ENCODE results near the gene GSTT2B. TPM values are rescaled to one million over a fixed set of nuclear protein-coding genes. Genes with fewer than 3 reads are reported as not detected.
"Not testable (repeated sequence)": the region's sequence is repeated elsewhere in the genome, so short reads cannot be mapped to it uniquely, and the experiment has no call there.

The GSTT2B gene, protein sequence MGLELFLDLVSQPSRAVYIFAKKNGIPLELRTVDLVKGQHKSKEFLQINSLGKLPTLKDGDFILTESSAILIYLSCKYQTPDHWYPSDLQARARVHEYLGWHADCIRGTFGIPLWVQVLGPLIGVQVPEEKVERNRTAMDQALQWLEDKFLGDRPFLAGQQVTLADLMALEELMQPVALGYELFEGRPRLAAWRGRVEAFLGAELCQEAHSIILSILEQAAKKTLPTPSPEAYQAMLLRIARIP
- total RNA-seq: not detected

DNA sequence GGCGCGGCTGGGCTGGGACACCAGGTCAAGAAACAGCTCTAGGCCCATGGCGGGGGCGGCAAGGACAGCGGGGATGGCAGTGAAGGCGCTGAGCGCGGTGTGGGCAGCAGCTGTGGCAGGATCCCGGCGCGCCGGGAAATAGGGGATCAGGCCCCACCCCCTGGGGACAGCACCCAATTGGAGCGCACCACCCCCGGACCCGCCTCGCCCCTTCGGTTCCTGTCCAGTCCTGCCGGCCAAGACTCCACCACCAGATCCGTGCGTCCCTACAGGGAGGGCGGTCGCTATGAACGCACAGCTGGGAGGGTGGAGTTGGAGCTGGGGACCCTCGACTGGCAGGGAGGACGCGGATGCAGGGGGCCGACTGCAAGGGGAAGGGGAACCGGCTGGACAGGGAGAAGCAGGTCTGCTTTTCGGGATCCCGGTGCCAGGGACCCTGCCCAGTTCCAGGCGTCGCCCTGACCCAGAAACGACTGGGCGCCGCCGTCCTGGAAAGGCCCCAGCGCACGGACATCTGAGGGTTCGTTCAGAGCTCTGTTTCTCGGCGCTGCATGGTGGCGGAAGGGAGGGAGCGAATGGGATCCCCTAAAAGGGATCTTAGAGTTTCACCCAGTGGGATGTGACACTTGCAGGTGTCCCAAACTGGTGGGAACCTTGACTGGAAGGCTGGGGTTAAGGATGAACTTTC, at the start of gene GSTT2B:
Gene GSTT2B (minus strand): TSS at position 112 of the 688 bp plus-strand sequence. CDS start 64 bp downstream, at position 48.
- intact Hi-C loops (cut with micrococcal nuclease); H3K27ac Mint-ChIP-seq; H3K4me1 Mint-ChIP-seq (ENCODE audit: low read depth); H3K9me3 Mint-ChIP-seq; CTCF ChIA-PET; H3K36me3 Mint-ChIP-seq (ENCODE audit: low read depth); H3K27me3 Mint-ChIP-seq (ENCODE audit: low read depth); DNase-seq; H3K4me3 Mint-ChIP-seq: not testable (repeated sequence)

DNA sequence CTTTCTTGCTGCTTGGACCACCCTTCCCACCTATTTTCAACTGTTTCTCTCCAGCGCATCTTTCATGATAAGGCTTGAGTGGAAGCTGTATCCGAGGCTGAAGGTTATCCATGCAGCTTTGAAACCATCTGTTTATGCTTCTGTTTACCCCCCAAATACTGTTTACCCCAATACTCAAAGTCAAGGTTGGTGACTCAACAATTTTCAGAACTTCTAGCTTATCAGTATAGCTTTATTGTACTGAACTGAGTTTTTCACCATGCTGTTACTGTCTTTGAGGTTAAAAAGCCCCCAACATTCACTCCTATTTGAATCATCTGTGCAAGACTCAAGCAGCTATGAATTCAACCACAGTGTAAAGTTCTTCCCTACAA, 49.0 kb upstream of the GSTT2B start:
- Mint-ChIP-seq H3K9me3 (no peaks in the 10 kb centered on the region), H3K36me3 (ENCODE audit: low read depth) (peaks cover 8% of the 10 kb centered on the region), H3K27ac (no peak overlapping the region), H3K4me3 (peak overlapping the region; percentile 23), H3K27me3 (ENCODE audit: low read depth) (no peaks in the 10 kb centered on the region), H3K4me1 (ENCODE audit: low read depth) (peaks cover 19% of the 10 kb centered on the region)
- intact Hi-C loops (cut with micrococcal nuclease): loop anchor here (2.0 kb wide), 2 partner anchors 425 to 545 kb away; partner anchors contain the start of genes GUCD1 and SNRPD3
- DNase-seq: no peak
- CTCF ChIA-PET: interaction anchor here (0.9 to 1.4 kb wide), 5 partner anchors 28 to 233 kb away, joined by 3 to 9 read pairs (median 4); partner anchors contain the start of gene MIF

DNA sequence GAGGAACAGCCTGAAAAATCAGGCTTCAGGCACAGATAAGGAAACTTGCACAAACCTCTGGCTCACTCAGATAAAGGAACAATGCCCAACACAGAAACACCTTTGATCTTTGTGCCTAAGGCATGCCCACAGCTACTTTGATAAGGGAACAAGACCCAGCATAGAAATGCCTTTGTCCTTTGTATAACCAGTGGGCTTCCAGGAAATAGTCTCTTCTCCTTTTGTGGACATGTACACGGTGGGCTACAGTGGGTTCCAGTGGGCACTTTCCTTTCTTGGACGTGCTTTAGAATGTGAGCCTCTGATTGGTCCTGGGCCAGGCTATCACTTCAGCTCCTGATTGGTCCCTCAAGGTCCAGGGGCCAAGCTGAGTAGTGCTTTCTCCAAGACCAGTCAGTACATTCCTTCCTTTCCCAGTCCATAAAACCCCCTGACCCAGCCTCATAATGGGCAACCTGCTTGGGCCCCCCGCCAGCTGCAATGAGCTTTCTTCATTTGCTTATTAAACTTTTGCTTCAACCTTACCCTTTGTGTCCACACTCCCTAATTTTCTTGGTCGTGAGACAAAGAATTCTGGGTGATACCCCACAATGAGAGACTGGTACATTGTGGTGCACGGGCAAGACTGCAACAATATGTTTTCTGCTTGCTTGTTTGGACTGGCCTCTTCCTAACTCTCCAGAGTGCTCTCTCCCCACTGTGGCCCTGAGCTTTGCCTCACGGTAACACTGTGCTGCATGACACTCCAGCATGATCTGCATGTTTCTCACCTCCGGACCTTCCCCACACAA, 48.4 kb upstream of the GSTT2B start:
- Mint-ChIP-seq H3K4me1 (ENCODE audit: low read depth) (peaks cover 16% of the 10 kb centered on the region), H3K27ac (no peak overlapping the region), H3K36me3 (ENCODE audit: low read depth) (peaks cover 6% of the 10 kb centered on the region), H3K4me3 (no peak overlapping the region), H3K9me3 (no peaks in the 10 kb centered on the region), H3K27me3 (ENCODE audit: low read depth) (no peaks in the 10 kb centered on the region)
- CTCF ChIA-PET: interaction anchor here (0.9 kb wide), 1 partner anchor 234 kb away, joined by 4 read pairs; no protein-coding TSS in a partner anchor
- intact Hi-C loops (cut with micrococcal nuclease): loop anchor here (2.0 to 10.0 kb wide), 3 partner anchors 165 to 545 kb away; partner anchors contain the start of genes GUCD1 and SNRPD3
- DNase-seq: no peak

DNA sequence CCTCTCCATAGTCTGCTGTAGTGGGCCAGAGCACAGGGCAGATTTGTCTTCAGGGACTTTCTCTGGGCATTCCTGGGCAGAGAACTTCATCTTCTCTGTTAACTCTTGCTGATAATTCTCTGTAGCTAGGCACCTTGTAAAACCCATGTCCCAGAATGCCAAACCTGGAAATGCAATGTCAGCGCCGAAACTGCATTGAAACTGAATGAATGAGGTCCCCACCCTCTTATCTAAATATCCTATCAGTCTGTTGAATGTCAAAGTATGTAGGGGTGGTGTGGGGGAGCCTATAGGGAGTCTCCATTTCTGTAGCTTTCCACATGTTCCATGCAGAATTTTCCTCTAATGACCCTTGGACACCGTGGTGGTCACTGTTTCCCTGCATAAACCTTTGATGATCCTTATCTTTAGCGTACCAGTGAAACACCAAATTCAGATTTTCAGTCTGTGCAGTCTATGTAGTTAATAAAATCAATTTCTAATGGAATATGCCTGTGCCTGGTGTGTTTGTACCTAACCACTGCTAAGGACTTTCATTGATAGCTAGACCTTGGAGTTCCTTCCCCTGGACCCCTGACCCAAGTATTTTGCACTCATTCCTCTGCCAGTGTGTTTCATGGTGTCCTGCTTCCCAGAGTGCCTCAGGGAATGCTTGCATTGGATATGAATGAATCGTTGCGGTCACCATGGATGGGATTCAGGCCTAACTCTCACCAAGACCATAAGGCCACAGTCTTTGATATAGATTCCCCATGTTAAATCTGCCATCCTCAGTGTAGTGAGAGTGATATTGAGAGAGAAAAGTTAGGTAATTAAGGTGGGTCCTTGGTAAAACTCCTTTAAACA, 47.6 kb upstream of the GSTT2B start:
- Mint-ChIP-seq H3K4me3 (no peak overlapping the region), H3K27me3 (ENCODE audit: low read depth) (no peaks in the 10 kb centered on the region), H3K4me1 (ENCODE audit: low read depth) (peaks cover 12% of the 10 kb centered on the region), H3K27ac (no peak overlapping the region), H3K9me3 (no peaks in the 10 kb centered on the region), H3K36me3 (ENCODE audit: low read depth) (peaks cover 2% of the 10 kb centered on the region)
- CTCF ChIA-PET: interaction anchor here (1.0 kb wide), 1 partner anchor 149 kb away, joined by 3 read pairs; no protein-coding TSS in a partner anchor
- DNase-seq: no peak
- intact Hi-C loops (cut with micrococcal nuclease): loop anchor here (10.0 kb wide), 1 partner anchor 166 kb away; no protein-coding TSS in a partner anchor

DNA sequence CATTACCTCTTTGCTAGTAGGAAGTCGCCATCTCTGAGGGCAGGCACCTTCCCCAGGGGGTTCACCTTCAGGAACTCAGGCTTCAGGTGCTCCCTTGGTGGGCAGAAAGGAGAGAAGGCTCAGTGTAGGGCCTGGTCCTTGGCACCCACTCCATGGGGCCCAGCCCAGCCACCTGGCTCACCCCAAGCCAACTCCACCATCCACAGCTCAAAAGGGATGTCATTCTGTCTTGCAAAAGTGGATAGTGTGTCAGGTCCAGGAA, 47.0 kb upstream of the GSTT2B start:
- no peak overlapping the region for H3K27ac Mint-ChIP-seq
- CTCF ChIA-PET: interaction anchor here (1.0 kb wide), 1 partner anchor 149 kb away, joined by 3 read pairs; no protein-coding TSS in a partner anchor
- H3K4me3 Mint-ChIP-seq: no peak overlapping the region
- intact Hi-C loops (cut with micrococcal nuclease): loop anchor here (10.0 kb wide), 1 partner anchor 167 kb away; no protein-coding TSS in a partner anchor
- no peaks in the 10 kb centered on the region for H3K27me3 Mint-ChIP-seq (ENCODE audit: low read depth)
- H3K4me1 Mint-ChIP-seq (ENCODE audit: low read depth): peaks cover 8% of the 10 kb centered on the region
- H3K9me3 Mint-ChIP-seq: no peaks in the 10 kb centered on the region
- no peaks in the 10 kb centered on the region for H3K36me3 Mint-ChIP-seq (ENCODE audit: low read depth)
- no peak for DNase-seq

DNA sequence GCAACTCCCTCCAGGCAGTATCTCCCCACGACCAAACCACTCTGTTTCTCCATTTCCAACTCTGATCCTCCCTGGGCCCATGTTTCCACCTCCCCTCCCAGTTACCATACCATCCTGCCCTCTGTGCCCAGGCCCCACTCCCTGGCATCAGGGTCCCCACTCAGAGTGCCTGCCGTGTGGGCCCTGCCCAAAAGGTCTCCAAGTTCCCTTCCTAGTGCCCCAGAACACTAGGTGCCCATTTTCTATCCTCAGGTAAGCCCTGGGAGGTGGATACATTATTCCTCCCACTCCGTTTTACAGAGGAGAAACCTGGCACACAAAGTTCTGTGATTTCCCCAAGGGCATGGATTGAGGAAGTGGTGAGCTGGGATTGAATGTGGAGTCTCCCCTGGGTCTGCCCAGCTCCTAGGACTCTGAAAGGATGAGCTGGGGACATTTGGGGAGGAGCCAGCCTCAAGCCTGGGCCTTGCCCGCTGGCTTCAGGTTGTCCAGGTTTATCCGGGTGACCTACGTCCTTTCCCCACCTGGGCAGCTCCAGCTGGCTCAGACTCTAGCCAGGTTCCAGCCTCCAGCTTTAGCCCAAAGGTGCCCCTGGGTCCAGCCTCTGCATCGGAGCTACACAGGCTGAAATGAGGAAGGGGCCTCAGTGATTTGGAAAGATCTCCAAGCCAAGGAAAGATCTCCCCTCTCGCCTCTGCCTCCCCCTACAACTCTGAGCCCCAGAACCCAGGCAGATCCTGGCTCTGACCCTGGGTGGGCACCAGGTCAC, 46.4 kb upstream of the GSTT2B start:
- CTCF ChIA-PET: interaction anchor here (0.6 kb wide), 1 partner anchor 29 kb away, joined by 3 read pairs; no protein-coding TSS in a partner anchor
- peaks cover 6% of the 10 kb centered on the region for H3K4me1 Mint-ChIP-seq (ENCODE audit: low read depth)
- DNase-seq: no peak

GRCh38 chr22:24006914-24007214, 45.9 kb upstream of the GSTT2B start:
- CTCF ChIA-PET: interaction anchor here (0.6 kb wide), 1 partner anchor 30 kb away, joined by 3 read pairs; no protein-coding TSS in a partner anchor
- H3K4me3 Mint-ChIP-seq: no peak overlapping the region

More for the DNA sequence above, 46.4 kb upstream of the GSTT2B start:
- intact Hi-C loops (cut with micrococcal nuclease): loop anchor here (10.0 kb wide), 1 partner anchor 167 kb away; no protein-coding TSS in a partner anchor
- H3K9me3 Mint-ChIP-seq: no peaks in the 10 kb centered on the region
- no peak overlapping the region for H3K27ac Mint-ChIP-seq
- no peaks in the 10 kb centered on the region for H3K36me3 Mint-ChIP-seq (ENCODE audit: low read depth)
- no peaks in the 10 kb centered on the region for H3K27me3 Mint-ChIP-seq (ENCODE audit: low read depth)
- H3K4me3 Mint-ChIP-seq: no peak overlapping the region

DNA sequence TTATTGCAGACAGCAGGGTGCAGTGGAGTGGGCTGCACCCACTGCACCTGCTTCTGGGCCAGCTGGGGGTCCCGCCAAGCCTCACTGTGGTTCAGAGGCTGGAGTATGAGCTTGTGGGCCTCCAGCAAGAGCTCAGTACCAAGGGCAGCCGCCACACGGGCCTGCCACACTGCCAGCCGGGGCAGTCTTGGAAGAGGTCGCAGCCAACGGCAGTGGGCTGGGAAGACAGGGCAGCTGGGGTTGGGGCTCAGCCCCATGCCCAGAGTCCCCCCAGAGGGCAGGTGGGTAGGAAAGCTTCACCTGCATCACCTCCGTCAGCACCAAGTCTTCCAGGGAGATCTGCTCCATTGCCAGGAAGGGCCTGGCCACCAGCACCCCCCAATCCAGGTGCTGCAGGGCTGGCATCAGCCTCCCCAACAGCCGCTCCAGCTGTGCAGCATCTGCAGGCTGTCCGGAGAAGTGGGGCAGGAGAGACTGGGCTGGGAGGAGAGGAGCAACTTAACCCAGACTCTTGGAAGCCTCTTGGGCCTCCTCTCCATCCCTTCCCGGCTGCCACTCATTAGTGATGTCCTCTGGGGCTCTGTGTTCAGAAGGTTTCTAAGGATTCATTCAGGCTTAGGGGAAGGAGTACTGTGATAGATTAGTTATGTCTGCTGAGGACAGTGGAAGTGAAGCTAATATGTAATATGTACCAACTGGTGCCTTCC, 45.4 kb upstream of the GSTT2B start:
- Mint-ChIP-seq H3K36me3 (ENCODE audit: low read depth) (no peaks in the 10 kb centered on the region), H3K27ac (no peak overlapping the region), H3K27me3 (ENCODE audit: low read depth) (no peaks in the 10 kb centered on the region), H3K9me3 (no peaks in the 10 kb centered on the region), H3K4me3 (no peak overlapping the region), H3K4me1 (ENCODE audit: low read depth) (peaks cover 3% of the 10 kb centered on the region)
- no peak for DNase-seq
- intact Hi-C loops (cut with micrococcal nuclease): loop anchor here (10.0 kb wide), 1 partner anchor 168 kb away; no protein-coding TSS in a partner anchor
- CTCF ChIA-PET: interaction anchor here (0.6 kb wide), 1 partner anchor 30 kb away, joined by 3 read pairs; no protein-coding TSS in a partner anchor

More at GRCh38 chr22:24006914-24007214, 45.9 kb upstream of the GSTT2B start:
- Mint-ChIP-seq H3K36me3 (ENCODE audit: low read depth) (no peaks in the 10 kb centered on the region), H3K9me3 (no peaks in the 10 kb centered on the region), H3K27ac (no peak overlapping the region), H3K4me1 (ENCODE audit: low read depth) (peaks cover 3% of the 10 kb centered on the region), H3K27me3 (ENCODE audit: low read depth) (no peaks in the 10 kb centered on the region)
- intact Hi-C loops (cut with micrococcal nuclease): loop anchor here (10.0 kb wide), 1 partner anchor 168 kb away; no protein-coding TSS in a partner anchor
- no peak for DNase-seq

DNA sequence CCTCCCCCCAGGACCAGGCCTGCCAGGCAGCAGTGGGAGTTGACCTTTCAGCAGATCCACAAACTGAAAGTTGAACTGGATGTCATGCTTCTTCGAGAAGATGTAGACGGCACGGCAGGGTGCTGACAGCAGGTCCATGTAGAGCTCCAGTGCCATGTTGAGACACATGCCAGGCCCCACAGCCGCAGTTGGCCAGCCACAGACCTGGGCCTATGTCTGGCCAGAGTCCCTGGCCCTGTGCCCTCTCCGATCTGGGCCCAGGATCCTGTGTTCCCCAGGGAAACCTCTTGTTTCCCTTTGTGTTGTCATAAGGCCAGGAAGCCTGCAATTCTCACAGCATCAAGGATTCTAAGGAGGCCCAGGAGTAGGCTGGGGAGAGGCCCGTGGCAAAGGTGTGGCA, 44.2 kb upstream of the GSTT2B start, which contains the start of gene GSTT4:
Gene GSTT4 (minus strand): TSS at position 253 of the 400 bp plus-strand sequence. CDS start 97 bp downstream, at position 156.
- intact Hi-C loops (cut with micrococcal nuclease): loop anchor here (10.0 kb wide), 1 partner anchor 170 kb away; no protein-coding TSS in a partner anchor
- no peak for DNase-seq
- H3K9me3 Mint-ChIP-seq: no peaks in the 10 kb centered on the region
- CTCF ChIA-PET: no interaction called here
- H3K27ac Mint-ChIP-seq: no peak within 1 kb of the TSS
- peaks cover under 1% of the 10 kb centered on the region for H3K4me1 Mint-ChIP-seq (ENCODE audit: low read depth)
- H3K27me3 Mint-ChIP-seq (ENCODE audit: low read depth): no peaks in the 10 kb centered on the region
- H3K4me3 Mint-ChIP-seq: no peak within 1 kb of the TSS
- H3K36me3 Mint-ChIP-seq (ENCODE audit: low read depth): no peaks in the 10 kb centered on the region

DNA sequence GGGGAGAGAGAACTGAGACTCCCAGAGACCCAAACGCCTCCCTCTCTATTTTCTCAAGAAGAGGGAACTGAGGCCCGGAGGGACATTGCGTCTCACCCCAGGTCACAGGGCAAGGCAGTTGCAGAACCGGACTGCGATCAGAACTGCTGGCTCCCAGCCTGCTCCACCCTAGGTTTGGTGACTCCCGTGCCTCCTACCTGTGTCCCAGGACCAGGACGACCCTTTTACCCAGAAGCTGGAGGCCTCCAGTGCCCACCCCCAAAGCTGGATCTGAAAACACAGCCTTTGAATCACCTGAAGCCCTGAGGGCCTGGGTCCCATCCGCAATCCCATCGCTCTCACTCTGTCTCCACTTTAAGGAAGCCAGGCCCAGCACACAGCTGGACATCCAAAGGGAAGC, 42.9 kb upstream of the GSTT2B start:
- CTCF ChIA-PET: no interaction called here

More for the DNA sequence above, 42.9 kb upstream of the GSTT2B start:
- Mint-ChIP-seq H3K27me3 (ENCODE audit: low read depth) (no peaks in the 10 kb centered on the region), H3K4me3 (no peak overlapping the region), H3K9me3 (no peaks in the 10 kb centered on the region), H3K36me3 (ENCODE audit: low read depth) (no peaks in the 10 kb centered on the region), H3K27ac (no peak overlapping the region), H3K4me1 (ENCODE audit: low read depth) (no peaks in the 10 kb centered on the region)
- DNase-seq: no peak
- intact Hi-C loops (cut with micrococcal nuclease): loop anchor here (10.0 kb wide), 1 partner anchor 171 kb away; no protein-coding TSS in a partner anchor
